Left ventricle myocardium inferior (tissue), 1 donor: Measurements from ENCODE around the gene WSCD2. TPM values are rescaled to one million over a fixed set of nuclear protein-coding genes. Genes with fewer than 3 reads are reported as not detected.

Source experiments
- DNase-seq: peaks from one replicate; pipeline ENCODE4 v3.0.0-alpha.2; 2020
- H3K27ac ChIP-seq: fragments of 200-600 bp; replicated peaks from 2 replicates; pipeline ENCODE4 v1.8.0; 2021
- H3K27me3 ChIP-seq: fragments of 200-600 bp; 2 replicates; pipeline ENCODE4 v1.8.0; 2021; ENCODE audit warnings: low read depth
- H3K36me3 ChIP-seq: fragments of 200-600 bp; 2 replicates; pipeline ENCODE4 v1.8.0; 2021
- H3K4me1 ChIP-seq: fragments of 200-600 bp; 2 replicates; pipeline ENCODE4 v1.8.0; 2021
- H3K4me3 ChIP-seq: fragments of 200-600 bp; 2 replicates; pipeline ENCODE4 v1.8.0; 2021; ENCODE audit warnings: mild to moderate bottlenecking, moderate library complexity
- H3K9me3 ChIP-seq: fragments of 200-600 bp; replicated peaks from 2 replicates; pipeline ENCODE4 v1.8.0; 2021
- intact Hi-C: fragments of 100-400 bp; cut with micrococcal nuclease; formaldehyde crosslinking; loops from one replicate; pipeline ENCODE4 v1.11.0; 2022
- total RNA-seq: library from RNA; stranded (reverse); fragmentation: NEBNext Ultra II Directional; extraction: Animal tissue kit (Norgen Biotek cat#: 25700); gene quantifications from one replicate; pipeline ENCODE4 v1.2.1, GENCODE V29; 2021
- TF ChIP-seq, protein P1 (sequence below): fragments of 200-600 bp; IDR thresholded peaks from 2 replicates; pipeline ENCODE4 v1.8.0; 2021; ENCODE audit warnings: antibody characterized with exemption, mild to moderate bottlenecking, borderline replicate concordance
- donor health status: DM: no; HTN: yes; CAD: no; lungs with severe emphysema.

WSCD2 gene
- total RNA-seq, 1 donor from 2014 or later = 0.14 TPM

DNA sequence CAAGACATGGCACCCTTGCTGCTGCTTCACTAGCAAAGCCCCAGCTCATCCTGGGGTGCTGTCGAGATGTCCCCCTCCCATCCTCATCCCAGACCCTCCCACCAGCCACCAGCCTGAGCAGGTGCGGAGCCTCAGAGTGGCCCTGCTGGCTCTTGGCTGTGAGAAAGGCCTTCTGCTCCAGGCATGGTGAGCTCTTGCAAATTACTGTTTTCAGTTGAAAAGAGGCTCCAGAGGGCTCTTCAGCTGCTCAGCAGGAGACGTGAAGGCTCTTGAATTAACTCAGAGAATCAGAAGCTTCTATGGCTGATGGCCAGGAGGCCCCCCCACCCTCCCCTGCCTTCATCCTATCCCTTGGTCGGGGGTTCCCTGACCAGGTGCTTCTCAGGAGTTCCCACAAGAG lies 44.1 kb downstream of the WSCD2 start:
- TF ChIP-seq, protein P1, sequence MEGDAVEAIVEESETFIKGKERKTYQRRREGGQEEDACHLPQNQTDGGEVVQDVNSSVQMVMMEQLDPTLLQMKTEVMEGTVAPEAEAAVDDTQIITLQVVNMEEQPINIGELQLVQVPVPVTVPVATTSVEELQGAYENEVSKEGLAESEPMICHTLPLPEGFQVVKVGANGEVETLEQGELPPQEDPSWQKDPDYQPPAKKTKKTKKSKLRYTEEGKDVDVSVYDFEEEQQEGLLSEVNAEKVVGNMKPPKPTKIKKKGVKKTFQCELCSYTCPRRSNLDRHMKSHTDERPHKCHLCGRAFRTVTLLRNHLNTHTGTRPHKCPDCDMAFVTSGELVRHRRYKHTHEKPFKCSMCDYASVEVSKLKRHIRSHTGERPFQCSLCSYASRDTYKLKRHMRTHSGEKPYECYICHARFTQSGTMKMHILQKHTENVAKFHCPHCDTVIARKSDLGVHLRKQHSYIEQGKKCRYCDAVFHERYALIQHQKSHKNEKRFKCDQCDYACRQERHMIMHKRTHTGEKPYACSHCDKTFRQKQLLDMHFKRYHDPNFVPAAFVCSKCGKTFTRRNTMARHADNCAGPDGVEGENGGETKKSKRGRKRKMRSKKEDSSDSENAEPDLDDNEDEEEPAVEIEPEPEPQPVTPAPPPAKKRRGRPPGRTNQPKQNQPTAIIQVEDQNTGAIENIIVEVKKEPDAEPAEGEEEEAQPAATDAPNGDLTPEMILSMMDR = no peak
- peaks cover 6% of the 10 kb centered on the region for H3K9me3 ChIP-seq
- H3K4me1 ChIP-seq = no peaks in the 10 kb centered on the region

DNA sequence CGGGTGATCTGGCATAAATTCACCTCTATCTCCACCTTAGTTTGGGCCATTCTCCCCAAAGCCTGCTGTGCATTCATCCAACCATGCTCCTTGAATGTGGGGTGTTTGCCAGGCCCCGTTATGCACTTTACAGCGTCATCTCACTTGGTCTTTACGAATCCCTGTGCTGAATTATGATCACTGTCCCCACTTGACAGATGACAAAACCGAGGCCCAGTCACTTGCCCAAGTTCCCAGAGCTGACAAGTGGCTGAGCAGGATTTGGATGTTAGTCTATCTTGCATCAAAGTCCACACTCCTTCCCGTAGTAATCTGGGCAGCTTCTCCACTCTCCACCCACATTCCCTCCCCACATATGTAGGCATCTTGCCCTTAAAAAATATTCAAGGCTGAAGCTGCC lies 44.8 kb downstream of the WSCD2 start:
- Histone ChIP-seq H3K9me3 (peaks cover 6% of the 10 kb centered on the region), H3K4me1 (no peaks in the 10 kb centered on the region), H3K4me3 (no peak overlapping the region), H3K36me3 (no peaks in the 10 kb centered on the region), H3K27ac (no peak overlapping the region), H3K27me3 (peaks cover 11% of the 10 kb centered on the region)
- TF ChIP-seq, protein P1 = no peak
- no peak for DNase-seq
- intact Hi-C loops = no loop called here

More for the DNA sequence above, 44.1 kb downstream of the WSCD2 start:
- no peak overlapping the region for H3K4me3 ChIP-seq
- no peaks in the 10 kb centered on the region for H3K36me3 ChIP-seq
- no peak for DNase-seq
- no peak overlapping the region for H3K27ac ChIP-seq
- intact Hi-C loops = no loop called here
- peaks cover 12% of the 10 kb centered on the region for H3K27me3 ChIP-seq

DNA sequence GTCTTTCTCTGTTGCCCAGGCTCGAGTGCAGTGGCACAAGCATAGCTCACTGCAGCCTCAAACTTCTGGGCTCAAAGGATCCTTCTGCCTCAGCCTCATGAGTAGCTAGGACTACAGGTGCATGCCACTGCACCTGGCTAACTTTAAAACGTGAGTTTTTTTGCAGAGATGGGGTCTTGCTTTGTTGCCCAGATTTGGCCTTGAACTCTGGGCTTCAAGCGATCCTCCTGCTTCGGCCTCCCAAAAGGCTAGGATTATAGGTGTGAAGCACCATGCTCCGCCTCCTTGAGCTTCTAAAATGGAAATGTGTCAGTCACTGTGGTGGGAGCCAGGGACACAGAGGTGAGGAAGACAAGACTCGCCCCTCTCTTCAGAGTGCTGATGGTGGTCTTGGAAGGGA lies 45.6 kb downstream of the WSCD2 start:
- Histone ChIP-seq H3K36me3 (no peaks in the 10 kb centered on the region), H3K27ac (no peak overlapping the region), H3K4me3 (no peak overlapping the region), H3K27me3 (peaks cover 10% of the 10 kb centered on the region), H3K9me3 (peaks cover 6% of the 10 kb centered on the region), H3K4me1 (no peaks in the 10 kb centered on the region)
- intact Hi-C loops = no loop called here
- TF ChIP-seq, protein P1 = no peak
- DNase-seq = no peak

DNA sequence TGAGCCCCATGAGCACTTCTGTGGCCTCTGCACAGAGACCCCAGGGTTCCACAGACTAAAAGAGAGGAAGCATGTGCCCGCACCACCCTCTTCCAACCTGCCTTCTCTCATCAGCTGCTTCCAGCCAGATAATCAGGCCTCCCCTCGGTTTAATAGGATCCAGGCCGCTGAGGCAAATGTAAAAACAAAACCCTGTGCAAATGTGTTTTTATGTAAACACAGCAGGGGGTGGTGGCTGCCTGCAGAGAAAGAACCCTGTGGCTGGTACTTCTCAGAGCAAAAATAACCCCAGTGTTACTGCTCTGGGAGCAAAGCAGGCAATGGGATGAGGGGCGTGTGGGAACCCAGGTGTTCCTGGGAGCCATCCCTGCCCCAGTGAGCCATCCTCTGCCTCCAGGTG lies 46.2 kb downstream of the WSCD2 start:
- no peak overlapping the region for H3K27ac ChIP-seq
- intact Hi-C loops = no loop called here
- TF ChIP-seq, protein P1 = peak; percentile 15

DNA sequence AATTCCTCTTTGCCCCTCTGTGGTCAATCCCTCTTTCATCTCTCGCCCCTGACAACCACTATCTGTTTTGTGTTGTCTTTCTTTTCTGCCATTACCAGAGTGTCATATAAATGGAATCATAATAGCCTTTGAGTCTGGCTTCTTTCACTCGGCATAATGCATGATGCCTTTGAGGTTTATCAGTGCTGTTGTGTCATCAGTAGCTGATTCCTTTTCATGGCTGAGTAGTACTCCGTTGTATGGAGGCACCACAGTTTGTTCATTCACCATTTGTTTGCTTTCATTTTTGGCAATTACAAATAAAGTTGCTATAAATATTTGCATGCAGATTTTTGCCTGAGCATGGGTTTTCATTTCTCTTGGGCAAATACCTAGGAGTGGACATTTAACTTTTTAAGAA lies 47.2 kb downstream of the WSCD2 start:
- no peak overlapping the region for H3K27ac ChIP-seq
- DNase-seq = no peak
- no peaks in the 10 kb centered on the region for H3K4me1 ChIP-seq
- H3K27me3 ChIP-seq = peaks cover 5% of the 10 kb centered on the region
- intact Hi-C loops = no loop called here
- no peaks in the 10 kb centered on the region for H3K36me3 ChIP-seq
- no peak overlapping the region for H3K4me3 ChIP-seq
- TF ChIP-seq, protein P1 = no peak
- H3K9me3 ChIP-seq = peaks cover 6% of the 10 kb centered on the region

More for the DNA sequence above, 46.2 kb downstream of the WSCD2 start:
- Histone ChIP-seq H3K9me3 (peaks cover 6% of the 10 kb centered on the region), H3K27me3 (peaks cover 5% of the 10 kb centered on the region), H3K4me3 (no peak overlapping the region), H3K4me1 (no peaks in the 10 kb centered on the region), H3K36me3 (no peaks in the 10 kb centered on the region)
- DNase-seq = no peak

DNA sequence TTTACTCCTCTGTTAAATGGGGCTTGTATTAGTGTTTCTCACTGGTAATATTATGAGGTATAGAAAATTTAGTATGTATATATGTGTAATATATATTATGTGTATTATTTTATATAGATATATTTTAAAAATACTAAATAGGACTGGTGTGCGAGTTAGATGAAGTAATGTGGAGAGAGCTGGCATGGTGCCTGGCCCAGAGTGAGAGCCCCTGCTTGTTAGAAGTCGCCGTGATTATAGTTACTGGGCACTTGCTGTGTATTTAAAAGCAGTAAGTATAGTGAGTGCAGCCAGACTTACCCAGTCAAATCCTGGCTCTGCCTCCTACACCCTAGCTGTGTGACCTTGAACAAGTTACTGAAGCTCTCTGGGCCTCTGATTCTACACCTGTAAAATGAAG lies 48.0 kb downstream of the WSCD2 start:
- H3K4me1 ChIP-seq = no peaks in the 10 kb centered on the region
- intact Hi-C loops = no loop called here
- H3K9me3 ChIP-seq = peaks cover 6% of the 10 kb centered on the region
- no peaks in the 10 kb centered on the region for H3K36me3 ChIP-seq
- no peak overlapping the region for H3K4me3 ChIP-seq
- no peak for DNase-seq
- TF ChIP-seq, protein P1 = no peak
- peaks cover 5% of the 10 kb centered on the region for H3K27me3 ChIP-seq
- no peak overlapping the region for H3K27ac ChIP-seq
